HG02623 (cell line): ENCODE results near the gene PPP2R3B.
"Not testable (repeated sequence)": the region's sequence is repeated elsewhere in the genome, so short reads cannot be mapped to it uniquely, and the experiment has no call there.

Experiments
- ATAC-seq: cut with Tn5 transposase; IDR thresholded peaks from one replicate; pipeline ENCODE4 v1.9.1; 2021; ENCODE audit warnings: moderate library complexity; ENCODE audit not compliant: unreplicated experiment

Gene PPP2R3B, protein sequence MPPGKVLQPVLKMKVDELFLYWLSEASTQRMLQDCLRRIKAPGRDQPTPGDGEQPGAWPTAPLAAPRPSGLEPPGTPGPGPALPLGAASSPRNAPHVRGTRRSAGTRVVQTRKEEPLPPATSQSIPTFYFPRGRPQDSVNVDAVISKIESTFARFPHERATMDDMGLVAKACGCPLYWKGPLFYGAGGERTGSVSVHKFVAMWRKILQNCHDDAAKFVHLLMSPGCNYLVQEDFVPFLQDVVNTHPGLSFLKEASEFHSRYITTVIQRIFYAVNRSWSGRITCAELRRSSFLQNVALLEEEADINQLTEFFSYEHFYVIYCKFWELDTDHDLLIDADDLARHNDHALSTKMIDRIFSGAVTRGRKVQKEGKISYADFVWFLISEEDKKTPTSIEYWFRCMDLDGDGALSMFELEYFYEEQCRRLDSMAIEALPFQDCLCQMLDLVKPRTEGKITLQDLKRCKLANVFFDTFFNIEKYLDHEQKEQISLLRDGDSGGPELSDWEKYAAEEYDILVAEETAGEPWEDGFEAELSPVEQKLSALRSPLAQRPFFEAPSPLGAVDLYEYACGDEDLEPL

DNA sequence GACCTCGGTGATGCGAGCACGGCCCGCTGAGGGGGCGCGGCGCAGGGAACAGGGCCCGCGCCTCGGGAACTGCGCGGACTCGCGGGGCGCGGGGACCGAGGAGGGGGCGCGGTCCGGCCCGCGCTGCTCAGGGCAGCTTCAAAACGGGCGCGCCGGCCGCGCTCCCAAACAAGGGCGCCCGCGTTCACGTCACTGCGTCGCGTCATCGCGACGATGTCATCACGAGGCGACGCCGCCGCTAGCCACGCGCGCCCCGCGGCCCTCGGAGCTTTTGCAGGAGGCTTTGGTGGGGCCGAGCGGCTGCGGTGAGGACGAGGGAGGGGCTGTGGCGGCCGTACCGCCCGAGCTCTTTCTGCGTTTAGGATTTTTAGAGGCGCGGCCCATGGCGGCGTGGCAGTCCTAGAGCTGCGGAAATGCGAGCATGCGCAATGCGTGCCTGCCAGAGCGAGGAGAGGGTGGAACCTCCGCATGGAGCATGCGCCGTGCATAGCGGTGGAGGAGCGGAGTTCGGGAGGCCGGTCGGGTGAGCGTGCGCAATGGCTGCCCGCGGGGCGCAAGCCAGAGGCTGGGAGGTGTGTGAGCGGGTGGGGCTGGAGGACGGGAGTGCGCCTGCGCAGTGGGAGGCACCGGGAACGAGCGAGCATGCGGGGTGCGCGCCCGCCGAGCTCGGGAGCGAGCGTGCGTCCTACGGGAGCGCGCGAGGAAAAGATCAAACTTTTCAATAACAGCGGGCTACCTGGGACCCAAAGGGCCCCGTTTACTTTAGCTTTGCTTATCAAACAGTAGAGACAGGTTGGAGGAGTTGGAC, at the start of gene PPP2R3B:
PPP2R3B (minus strand) TSS at position 140 of the 808 bp plus-strand sequence. CDS start 216 bp downstream, outside the sequence.
- peak; percentile 94 for ATAC-seq

DNA sequence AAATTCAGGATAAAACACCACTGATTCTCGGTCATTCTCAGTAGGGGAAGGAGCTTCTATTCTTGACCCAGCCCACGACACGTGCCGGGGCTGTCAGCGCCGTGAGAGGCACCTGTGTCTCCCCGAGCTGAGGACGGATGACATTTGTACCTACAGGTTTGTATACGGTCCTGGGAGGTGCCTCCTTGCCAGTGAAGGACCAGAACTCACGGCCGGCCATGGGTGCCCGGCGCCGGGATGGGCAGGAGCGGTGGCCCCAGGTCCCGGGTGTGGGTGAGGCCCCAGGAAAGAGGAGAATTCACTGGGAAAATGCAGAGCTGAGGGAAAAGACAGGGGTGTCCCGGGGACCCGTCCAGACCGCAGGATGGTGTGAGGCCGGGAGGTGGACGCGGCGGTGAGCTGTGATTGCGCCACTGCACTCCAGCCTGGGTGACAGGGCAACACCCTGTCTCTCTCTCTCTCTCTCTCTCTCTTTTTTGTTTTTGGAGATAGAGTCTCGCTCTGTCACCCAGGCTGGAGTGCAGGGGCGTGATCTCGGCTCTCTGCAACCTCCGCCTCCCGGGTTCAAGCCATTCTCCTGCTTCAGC, 48.9 kb upstream of the PPP2R3B start:
- ATAC-seq: no peak

DNA sequence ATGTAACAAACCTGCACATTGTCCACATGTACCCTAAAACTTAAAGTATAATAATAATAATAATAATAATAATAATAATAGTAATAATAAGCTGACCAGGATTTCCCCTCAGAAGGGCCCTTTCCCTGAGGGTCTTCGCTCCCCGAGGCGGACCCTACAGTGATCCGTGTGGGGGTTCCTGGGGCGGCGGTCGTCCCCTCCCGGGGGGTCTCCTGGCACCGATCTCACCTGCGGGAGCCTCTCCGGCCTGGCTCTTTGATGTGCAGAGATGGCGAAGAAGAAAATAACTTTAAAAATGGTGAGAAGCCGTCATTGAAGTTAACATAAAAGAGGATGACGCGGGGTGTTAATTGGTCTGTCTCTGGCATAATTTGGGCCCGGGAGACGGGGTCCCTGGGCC, 48.2 kb upstream of the PPP2R3B start:
- no peak for ATAC-seq

DNA sequence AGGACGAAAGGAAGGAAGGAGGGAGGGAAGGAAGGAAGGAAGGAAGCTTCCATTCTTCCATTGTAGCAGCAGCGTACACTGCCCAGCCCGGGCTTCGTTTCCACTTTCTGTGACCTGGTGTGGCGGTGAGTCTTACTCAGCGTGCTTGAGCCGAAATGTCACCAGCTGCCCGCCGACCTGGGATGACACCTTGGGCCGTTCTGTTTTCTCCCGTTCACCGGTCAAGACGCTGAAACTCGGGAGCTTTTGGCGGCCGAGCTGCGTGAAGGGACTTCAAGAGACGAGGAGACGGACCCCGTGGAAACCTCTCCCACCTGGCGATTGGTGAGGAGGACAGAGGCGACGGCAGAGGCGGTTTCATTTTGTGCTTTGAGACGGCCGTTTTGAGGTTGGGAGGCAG, 47.1 kb upstream of the PPP2R3B start:
- no peak for ATAC-seq

DNA sequence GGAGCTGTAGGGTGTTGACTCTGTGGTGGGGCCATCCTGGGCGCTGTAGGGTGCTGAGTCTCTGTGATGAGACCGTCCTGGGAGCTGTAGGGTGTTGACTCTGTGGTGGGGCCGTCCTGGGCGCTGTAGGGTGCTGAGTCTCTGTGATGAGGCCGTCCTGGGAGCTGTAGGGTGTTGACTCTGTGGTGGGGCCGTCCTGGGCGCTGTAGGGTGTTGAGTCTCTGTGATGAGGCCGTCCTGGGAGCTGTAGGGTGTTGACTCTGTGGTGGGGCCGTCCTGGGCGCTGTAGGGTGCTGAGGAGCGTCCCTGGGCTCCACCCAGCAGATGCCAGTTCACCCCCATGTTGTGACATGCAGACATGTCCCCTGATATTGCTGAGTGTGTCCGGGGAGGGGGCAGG, 46.0 kb upstream of the PPP2R3B start:
- ATAC-seq: not testable (repeated sequence)

DNA sequence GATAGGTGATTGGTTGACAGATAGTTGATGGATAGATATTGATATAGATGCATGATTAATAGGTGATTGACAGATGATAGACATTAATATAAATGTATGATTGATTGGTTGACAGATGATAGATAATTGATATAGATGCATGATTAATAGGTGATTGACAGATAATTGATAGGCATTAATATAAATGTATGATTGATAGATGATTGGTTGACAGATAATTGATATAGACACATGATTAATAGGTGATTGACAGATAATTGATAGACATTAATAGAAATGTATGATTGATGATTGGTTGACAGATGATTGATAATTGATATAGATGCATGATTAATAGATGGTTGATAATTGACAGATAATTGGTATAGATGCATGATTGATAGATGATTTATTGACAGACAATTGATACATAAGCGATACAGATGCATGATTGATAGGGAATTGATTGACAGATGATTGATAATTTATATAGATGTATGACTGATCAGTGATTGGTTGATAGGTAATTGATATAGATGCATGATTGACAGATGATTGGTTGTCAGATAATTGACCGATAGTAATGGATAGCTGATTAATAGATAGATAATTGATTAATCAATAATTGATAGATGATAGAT, 44.9 kb upstream of the PPP2R3B start:
- no peak for ATAC-seq

DNA sequence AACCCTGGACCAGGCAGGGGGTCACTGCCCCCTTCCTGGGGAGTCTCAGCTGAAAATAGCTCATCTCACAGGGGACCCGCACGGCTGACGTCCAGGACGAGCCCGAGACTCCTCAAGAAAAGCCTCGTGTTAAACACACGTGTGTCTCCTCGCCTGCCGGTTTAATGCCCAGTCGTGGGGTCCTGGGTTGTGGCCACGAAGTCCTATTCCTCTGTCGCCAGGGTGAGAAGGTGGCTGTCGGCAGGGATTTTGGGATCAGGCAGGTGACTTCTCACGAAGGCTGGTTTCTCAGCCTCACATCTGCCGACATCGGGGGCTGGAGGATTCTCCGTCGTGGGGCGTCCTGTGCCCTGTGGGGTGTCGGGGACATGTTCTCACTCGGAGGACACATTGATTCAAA, 44.3 kb upstream of the PPP2R3B start:
- ATAC-seq: no peak

DNA sequence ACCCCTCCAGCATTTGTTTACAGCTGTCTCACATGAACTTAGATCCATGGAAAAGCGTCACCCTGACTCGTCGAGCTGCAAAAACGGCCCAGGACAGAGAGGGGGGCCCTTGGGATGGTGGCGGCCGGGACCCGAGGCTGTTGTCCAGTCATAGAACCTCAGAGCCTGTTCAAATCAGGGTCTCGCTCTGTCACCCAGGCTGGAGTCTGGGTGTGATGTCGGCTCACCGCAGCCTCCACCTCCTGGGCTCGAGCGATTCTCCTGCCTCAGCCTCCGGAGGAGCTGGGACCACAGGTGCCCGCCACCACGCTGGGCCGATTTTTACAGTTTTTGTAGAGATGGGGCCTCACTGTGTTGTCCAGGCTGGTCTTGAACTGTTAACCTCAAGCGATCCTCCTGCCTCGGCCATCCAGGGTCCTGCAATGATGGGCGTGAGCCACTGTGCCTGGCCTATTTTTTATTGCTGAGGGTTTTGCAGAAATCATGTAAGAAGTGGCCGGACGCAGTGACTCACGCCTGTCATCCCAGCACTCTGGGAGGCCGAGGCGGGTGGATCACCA, 42.6 kb upstream of the PPP2R3B start:
- no peak for ATAC-seq

DNA sequence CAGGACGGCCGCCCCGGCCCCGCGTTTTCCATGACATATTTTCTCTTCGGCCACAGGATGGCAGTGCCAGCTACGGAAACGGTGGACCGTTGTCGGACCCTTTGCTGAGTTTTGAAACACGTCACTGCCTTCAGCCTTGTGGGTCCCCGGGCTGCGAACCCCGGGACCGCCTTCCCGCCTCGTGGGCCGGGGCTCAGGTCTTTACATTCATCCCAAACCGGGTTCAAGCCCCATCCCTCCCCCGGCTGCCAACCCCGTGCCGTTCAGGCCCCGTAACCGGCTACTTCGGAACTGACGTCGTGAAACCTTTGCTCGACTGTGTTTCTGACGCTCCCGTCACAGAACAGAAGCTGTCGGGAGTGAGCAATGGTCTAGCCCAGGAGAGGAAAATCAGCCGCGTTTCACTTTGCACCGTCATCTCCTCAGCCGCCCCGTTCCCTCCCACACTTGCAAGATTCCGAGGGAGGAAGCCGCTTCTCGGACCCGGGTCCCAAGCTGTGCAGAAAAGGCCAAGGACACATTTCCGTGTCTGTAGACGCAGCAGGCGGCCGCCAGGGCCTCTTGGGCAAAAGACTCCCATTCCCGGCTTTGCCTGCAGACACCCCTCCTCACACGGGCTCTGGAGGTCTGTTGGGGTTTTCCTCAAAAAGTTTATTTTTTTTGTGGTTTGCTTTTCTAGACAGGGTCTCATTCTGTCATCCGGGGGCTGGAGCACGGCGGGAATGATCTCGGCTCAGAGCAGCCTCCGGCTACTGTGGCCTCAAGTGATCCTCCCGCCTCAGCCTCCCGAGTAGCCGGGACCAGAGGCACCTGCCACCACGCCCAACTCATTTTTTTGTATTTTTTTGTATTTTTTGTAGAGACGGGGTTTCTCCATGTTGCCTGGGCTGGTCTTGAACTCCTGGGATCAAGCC, 41.4 kb upstream of the PPP2R3B start:
- ATAC-seq: no peak

DNA sequence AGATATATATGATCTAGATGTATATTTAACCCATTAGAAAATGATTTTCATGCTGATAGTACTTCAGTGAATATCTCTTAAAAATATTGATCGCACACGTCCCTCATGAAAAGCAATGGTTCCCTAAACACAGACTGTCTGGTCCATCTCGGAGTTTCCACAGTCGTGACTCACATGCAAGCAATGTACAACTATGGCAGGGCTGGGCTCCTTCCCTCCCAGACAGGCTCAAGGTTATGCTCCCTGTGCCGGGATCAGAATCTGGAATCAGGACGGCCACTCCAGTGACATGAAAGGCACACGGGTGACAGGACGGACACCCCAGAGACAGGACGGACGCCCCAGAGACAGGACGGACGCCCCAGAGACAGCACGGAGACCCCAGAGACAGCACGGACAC, 40.2 kb upstream of the PPP2R3B start:
- ATAC-seq: no peak

DNA sequence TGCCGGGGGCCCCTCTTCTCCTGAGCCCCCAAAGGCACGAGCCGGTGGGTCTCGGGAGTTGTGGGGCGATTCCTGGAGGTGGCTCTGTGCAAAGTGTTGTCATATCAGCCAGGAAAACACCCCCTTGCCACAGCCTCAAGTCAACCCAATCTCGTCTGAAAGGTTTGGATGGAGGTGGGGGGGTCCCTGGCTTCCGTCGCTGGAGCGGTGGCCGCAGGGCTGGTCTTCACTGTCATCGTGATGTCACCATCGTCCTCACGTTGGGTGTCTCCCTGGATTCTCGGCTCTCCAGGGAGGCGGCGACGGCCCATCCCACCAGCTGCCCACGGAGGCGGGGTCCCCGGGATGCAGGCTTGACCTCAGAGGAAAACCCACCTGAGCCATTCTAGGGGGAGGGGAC, 38.3 kb upstream of the PPP2R3B start:
- ATAC-seq: no peak

DNA sequence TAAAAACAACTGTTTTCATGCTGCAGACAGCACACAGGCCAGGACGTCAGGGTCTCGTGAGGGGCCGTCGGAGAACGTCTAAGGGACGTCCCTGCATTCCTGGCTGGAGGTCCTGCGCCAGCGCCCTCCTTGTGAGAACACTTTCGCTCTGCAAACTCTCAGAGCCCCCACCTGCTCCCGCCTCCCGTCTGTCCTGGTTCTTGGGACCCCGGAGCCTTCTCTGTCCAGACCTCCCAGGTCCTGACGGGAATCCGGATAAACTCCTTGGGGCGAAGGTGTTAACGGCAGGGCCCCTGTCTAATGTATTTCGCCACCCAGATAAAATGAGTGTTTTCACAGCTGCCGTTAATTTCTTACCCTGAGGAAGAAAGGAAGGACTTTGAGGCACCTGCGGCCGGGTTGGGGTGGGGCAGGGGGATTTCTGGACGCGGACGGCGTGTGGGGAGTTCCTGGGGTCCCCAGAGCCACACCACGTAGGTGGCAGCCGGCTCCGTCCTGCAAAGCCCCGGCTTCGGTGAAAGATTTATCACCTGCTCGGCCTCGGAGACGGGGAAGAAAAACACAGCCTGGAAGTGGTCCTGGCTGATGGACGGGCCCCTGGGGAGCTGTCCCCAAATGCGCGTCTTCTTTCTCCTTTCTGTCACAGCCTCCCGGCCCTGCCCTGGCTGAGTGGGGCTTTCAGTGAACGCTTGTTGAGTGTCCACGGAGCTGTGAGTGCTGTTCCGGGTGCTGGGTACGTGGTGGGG, 35.1 kb upstream of the PPP2R3B start:
- ATAC-seq: no peak

DNA sequence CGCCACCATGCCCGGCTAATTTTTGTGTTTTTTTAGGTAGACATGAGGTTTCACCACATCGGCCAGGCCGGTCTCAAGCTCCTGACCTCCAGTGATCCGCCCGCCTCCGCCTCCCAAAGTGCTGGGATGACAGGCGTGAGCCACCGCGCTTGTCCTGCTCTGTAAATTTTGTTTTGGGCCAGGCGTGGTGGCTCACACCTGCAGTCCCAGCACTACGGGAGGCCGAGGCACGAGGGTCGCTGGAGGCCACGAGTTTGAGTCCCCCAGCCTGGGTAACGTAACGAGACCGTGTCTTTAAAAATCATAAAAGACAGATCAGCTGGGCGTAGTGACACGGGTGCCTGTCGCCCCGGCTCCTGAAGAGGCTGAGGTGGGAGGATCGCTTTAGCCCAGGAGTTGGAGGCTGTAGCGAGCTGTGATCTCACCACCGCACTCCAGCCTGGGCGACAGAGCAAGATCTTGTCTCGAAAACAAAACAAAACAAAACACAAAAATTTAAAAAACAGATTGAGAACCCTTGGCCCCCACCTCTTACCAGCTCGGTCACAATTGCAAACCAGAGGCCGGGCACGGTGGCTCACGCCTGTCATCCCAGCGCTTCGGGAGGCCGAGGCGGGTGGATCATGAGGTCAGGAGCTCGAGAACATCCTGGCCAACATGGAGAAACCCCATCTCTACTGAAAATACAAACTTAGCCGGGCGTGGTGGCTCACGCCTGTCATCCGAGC, 34.0 kb upstream of the PPP2R3B start:
- no peak for ATAC-seq

DNA sequence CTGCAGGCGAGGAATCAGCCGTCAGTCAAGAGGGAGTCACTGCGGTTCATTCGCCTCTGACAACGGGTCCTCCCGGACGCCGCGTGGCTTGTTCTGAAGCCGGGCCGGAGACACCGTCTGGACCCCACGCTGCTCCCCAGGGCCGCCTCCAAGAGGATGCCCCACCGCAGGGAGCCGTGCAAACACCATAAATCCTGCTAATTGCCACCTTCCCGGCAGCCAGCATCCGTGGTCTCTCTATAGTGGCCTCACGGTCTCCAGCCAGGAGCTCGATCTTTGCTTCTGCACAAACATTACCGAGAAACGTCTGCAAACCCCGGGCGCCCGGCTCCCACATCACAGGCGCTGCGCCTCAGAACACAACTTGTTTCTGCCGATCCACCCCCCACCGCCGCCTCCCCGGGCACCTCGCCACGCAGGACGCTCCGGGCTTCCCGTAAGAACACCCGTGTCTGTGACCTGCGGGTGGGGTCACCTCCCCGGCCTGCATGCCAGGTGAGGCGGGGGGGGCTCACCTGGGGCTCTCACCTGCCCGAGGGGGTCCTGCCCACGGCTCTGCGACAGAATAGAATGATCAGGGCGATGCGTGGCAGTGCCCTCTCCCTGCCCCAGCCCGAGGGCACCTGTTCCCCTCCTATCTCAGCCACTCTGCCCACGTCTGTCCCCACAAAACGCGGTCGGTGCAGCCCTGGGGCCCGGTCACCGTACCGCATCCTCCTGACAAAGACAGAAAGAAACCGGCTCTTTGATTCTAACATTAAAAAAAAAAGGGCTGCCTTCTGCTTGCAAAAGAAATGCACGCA, 32.4 kb upstream of the PPP2R3B start:
- no peak for ATAC-seq

DNA sequence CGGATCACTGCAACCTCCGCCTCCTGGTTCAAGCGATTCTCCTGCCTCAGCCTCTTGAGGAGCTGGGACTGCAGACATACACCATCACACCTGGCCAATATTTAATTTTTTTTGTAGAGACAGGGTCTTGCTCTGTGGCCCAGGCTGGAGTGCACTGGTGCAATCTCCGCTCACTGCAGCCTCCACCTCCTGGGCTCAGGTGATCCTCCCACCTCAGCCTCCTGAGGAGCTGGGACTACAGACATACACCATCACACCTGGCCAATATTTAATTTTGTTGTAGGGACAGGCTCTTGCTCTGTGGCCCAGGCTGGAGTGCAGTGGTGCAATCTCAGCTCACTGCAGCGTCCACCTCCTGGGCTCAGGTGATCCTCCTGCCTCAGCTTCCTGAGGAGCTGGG, 28.8 kb upstream of the PPP2R3B start:
- not testable (repeated sequence) for ATAC-seq

DNA sequence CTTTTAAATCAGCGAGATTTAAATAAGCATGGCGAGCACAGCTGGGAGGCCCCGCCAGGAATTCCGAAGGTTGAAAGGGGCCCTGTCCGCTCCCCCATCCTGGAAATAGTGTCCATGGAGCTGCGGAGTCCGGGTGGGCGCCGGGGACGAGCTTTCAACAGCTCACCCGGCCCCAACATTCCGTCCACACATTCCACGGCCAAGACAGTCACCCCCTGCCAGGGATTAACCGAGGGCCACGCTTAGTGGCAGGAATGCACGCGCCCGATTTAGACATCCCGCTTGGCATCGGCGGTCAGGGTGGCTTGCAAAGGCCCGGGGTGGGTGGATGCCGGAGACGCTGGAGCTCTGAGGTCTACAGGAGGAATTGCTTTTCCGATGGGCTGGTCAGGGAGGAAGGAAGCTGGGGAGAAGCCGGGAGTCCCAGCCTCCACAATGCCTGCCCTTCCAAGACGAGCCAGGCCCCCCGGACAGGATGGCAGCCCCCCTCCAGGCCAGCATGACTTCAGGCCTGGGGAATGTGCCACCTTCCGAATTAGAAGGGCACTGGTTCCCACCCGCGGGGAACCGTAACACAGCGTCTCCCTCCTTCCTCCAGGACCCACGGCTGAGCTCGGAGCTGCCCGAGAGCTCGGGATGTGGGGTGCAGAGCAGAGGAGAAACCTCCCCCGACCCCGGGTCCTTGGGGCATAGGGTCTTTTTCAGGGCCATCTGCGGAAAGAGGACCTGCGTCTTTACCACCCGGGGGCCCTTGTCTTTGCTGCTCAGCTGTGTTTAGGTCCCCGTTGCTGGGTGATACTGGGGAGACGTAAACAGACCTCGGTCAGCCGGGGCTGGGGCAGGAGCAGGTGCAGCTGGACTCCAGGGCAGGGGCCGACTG, 26.9 kb upstream of the PPP2R3B start:
- no peak for ATAC-seq
